NCI-H82 treated with DMSO at 0.1 percent for 48 hours (cell line): Measurements from ENCODE around the gene CCNY.

ENCODE experiments used
- DNase-seq: peaks from one replicate; lab custom pipeline; 2025; ENCODE audit not compliant: unreplicated experiment; lab: John Stamatoyannopoulos, UW

Gene CCNY

GRCh38 chr10:35575640-35576039 lies 239.3 kb downstream of the CCNY start:
- no peak for DNase-seq

GRCh38 chr10:35576730-35577129 lies 240.4 kb downstream of the CCNY start:
- no peak for DNase-seq

DNA sequence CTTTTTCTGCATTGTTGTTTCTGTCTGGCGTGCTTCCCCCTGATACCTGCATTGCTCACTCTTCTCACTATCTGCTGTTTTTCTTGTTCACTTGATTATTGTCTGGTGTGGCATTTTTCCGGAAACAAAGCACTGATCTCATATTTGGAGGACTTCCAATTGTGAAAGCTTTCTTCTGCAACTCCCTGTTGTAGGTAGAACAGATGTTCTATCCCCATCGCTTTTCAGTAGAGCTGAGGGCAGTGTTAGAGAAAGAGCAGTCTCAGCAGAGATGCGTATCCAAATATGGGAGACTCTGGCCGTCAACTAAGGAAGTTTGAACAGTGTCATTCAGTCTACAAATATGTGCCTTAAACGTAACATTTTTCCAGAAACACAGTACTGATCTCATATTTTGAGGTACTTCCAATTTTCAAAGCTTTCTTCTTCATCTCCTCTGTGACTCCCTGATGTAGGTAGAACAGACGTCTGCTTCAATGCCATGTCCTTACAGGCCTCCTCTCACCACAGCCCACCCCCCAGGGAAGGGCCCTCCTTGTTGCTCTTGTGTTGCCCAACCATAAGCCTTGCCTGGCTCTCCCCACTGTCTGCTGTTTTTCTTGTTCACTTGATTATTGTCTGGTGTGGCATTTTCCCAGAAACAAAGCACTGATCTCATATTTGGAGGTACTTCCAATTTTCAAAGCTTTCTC lies 241.8 kb downstream of the CCNY start:
- no peak for DNase-seq

- DNase-seq: no peak
Observed at GRCh38 chr10:35578618-35578956, 242.3 kb downstream of the CCNY start.

GRCh38 chr10:35579116-35579515 lies 242.8 kb downstream of the CCNY start:
- no peak for DNase-seq

DNA sequence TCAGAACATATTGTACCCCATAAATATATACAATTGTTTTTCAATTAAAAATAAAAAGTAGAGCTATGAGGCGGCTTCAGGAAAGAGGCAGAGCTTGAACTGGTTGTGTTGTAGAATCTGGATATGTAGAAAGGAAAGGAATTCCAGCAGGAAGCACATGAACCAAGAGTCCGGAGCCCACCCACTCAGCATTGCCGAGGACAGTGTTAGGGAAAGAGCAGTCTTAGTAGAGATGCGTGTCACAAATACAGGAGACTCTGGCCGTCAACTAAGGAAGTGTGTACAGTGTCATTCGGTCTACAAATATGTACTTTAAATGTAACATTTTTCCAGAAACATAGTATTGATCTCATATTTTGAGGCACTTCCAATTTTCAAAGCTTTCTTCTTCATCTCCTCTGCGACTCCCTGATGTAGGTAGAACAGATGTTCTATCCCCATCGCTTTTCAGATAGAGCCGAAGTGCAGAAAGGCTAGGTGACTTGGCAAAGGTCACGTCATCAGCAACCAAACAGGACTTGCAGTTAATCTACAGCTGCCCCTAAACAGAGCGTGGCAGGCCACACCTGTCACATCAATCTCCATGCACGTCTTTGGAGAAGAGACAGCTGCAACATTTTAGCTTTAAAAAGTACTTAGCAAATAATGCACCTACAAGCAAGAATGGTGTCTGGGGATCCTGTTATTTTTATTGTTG lies 243.6 kb downstream of the CCNY start:
- DNase-seq: peak; percentile 19

DNA sequence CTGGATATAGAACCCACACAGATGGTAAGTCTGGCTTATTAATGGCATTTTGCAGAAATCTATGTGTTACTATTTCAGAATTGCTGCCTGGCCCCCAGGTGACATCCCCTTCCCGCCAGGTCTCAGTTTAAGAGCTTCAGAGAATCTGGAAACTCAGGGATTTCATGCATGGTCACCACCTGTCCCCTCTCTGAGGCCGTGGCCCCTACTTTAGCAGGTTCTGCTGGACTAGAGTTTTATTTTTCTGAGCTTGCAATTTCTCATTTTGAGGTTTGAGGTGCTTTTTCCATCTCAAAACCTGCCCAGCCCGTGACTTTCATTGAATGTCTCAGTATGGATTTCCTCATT lies 244.1 kb downstream of the CCNY start:
- DNase-seq: no peak

DNA sequence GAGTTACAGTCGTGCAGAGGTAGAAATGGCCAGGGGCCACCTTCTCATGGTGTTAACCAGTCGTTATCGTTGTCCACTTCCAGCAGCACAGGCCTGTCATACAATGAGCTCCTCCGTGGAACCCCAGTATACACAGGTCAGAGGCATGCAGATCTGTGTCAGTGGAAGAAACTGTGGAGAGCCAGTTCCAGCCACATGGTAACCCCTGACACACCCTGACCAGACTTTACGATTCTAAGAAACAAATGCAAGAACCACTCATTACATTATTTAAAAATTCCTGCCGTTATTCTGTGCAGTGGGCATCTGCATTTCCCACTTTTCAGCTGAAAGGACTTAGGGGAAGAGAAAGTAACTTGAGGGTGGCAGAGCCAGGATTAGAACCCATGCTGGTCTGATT lies 245.3 kb downstream of the CCNY start:
- no peak for DNase-seq

DNA sequence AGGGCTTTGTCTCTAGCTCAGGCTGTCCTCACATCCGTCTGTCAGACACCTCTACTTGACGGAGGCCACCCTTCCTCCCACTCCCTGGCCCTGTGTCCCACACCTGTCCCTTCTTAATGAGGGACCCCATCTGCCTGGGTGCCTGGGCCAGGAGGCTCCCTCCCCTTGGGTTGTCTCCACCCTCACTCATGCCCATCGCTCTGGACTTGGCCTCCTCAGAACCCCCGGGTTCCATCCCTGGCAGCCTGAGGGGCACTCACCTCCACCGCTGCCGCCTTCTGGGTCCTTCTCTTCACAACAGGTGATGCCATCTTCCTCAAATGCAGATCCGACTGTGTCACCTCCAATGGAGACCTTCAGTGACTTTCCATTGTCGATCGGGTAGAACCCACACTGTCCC lies 248.6 kb downstream of the CCNY start:
- DNase-seq: no peak

GRCh38 chr10:35585356-35585755 lies 249.0 kb downstream of the CCNY start:
- no peak for DNase-seq

DNA sequence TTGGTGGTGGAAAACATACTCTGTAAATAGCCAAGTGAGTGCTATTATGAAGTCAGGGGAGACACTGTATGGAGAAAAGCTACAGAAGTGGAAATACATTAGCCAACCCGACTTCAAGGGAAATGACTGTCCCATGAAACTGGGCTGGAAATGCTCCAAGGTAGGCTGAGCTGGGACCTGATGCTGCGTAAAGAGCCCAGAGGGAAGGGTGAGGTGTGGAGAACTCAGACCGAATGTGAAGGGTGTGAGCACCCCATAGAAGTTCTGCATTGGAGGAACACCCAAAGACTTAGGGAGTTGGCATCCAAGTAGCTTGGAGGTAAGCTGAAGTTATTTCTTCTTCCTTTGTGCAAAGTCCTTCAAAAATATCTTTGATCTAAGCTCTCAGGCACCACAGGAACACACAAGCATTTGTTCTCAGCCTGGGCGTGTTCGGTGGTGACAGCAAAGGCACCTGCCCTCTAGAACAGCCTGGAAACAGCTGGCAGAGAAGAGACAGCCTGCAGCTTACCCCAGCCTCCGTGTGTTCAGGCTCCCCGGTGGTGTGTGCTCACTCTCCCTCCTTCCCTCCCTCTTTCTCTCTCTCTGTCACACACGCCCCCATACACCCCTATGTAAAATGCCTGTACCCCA lies 249.7 kb downstream of the CCNY start:
- no peak for DNase-seq

DNA sequence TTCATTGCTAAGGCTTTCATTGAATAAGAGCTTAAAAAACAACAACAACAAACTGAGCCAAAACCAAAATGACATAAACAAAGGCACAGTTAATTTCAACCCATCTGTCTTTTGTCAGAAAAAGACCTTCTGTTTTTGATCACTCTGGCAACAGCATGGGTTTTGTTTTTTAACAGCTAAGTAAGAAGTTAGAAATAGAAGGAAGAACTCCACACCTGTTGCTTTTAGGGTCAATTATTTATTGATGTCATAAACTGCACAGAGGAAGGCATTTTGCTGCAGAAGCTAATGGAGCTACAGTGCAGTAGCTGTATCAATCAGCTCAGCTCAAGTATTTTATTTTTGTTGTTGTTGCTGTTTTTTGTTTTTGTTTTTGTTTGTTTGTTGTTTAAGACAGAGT lies 252.5 kb downstream of the CCNY start:
- DNase-seq: no peak

DNA sequence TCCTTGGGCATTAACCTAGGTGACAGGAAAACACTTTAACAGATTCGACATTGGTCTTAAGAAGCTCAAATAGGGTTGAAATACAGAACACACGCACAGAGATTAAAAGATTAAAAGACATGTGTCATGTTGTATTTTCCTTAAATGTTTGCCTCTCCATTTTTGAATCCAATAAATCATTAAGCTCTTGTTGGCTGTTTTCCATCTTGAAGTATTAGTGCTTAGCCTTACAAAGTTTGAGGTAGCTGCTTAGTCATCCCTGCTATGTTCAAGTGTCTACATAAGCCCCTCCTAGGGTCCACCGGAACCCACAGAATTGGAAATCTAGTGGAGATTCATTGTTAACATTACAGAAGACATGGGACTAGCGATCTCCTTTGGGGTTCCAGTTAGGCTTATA lies 256.1 kb downstream of the CCNY start:
- DNase-seq: peak; percentile 40

DNA sequence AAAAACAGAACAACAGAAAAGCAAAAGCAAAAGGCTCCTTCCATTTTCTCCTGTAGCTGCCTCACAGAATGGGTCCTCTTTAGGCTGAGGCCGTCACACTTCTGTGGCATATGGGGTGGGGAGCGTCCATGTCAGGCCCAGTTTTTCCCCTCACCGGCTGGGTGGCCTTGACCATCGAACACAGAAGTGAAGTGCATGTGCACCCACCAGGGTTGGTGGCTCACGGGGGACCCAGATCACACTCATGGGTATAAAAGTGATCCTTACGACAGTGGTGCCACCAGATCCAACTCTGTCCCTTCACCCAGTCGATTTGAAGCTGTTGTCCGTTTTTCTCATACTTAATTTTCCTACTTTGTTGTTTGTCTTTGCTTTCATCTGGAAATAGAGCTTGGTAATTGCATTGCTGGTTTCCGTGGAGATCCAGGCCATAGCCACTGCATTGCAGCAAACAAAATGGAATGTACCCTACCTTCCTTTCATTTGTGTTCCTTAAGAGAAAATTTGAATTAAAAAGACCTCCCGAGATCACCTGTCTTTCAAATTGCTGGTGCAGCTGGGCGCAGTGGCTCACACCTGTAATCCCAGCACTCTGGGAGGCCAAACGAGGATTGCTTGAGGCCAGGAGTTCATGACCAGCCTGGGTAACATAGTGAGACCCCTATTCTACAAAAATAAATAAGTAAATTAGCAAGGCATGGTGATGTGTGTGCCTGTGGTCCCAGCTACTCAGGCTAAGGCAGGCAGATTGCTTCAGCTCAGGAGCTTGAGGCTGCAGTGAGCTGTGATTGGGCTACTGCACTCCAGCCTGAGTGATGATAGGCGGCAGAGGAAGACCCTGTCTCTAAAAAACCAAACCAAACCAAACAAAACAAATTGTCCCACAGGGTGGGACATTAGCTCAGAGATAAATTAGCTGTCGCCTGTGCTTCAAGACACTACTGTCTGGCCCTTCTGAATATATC lies 258.1 kb downstream of the CCNY start:
- no peak for DNase-seq

DNA sequence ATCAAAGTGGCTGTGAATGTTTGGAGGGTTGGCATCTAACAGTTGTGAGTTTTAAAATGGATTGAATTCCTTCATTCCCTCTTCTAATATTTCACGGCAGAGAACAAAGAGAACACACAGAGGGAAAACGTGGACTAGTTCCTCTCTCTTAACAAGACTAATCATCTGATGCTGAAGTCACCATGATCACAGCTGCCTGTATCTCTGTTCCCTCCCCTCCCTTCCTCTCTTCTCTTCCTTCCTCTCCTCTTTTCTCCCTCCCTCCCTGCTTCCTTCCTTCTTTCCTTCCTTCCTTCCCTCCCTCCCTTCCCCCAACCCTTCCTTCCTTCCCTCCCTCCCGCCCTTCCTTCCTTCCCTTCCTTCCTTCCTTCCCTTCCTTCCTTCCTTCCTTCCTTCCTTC lies 258.8 kb downstream of the CCNY start:
- DNase-seq: no peak

- DNase-seq: no peak
Observed at GRCh38 chr10:35598379-35598778, 262.1 kb downstream of the CCNY start.

DNA sequence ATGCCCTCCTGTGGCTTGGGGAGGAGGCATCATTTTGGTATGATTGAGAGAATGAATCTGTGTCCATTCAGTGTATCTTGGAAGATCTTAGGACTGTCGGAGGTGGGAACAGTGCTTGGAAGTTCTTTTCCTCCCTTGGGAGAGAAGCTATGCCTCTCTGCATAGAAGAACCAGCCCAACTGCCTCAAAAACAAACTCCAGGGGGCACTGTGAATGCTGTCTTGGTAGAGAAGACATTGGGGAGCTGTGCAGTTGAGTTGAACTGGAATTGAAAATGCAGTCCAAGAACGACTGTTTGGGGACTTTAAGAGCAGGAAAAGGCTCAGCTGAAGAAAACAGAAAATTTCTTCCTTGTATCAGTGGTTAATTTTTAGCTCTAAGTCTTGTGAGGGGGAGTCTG lies 263.9 kb downstream of the CCNY start:
- peak; percentile 2 for DNase-seq

DNA sequence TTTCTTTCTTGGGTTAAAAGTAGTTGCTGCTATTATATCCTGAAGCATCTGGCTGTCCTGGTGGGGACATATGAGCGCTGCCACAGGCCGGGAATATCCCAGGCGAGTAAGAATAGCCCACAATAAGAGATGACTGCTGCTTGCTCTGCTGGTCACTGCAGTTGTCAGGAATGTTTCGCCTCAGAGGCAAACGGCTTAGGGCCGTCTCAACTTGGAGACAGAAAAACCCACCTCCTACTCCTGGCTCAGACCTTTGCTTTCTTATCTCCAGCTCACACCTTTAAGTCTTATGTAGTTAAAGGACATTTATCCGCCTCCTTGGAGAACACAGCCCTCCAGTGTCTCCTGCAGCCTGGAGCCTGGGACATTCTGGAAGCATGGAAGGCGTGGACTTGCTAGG lies 268.9 kb downstream of the CCNY start, which contains the start of gene GJD4:
TSS of gene GJD4 (plus strand) at position 151 of the 400 bp plus-strand sequence. CDS start at position 378, 227 bp downstream.
- no peak for DNase-seq

DNA sequence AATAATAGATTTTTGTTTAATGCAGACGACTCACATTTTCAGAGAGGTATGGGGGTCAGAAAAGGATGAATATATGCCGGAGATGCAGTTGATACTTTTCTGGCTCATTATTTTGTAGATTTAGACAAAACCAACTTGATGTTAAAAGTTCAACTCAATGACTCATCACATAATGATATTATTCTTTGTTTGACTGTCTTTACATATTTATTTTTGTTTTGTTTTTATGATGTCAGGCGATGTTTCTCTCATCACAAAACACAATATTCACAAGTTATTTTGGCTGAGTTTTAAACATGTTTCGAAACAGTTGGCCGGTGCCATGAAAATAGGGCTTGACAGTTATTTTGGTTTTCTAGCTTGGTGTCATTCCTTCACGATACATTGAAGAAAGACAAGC lies 270.1 kb downstream of the CCNY start:
- no peak for DNase-seq

- no peak for DNase-seq
Observed at GRCh38 chr10:35607475-35608327, 271.4 kb downstream of the CCNY start.

- DNase-seq: no peak
Observed at GRCh38 chr10:35608328-35608672, 272.0 kb downstream of the CCNY start.
